Measurements from ENCODE around the gene UGCG.
"Not testable (repeated sequence)": the region's sequence is repeated elsewhere in the genome, so short reads cannot be mapped to it uniquely, and the experiment has no call there.

UGCG gene
- 44.2 to 94.2 (median 66.4) reads per million in 4 donors for total RNA-seq

- peak; percentile 75 to 86 (median 77) for DNase-seq
Measured at GRCh38 chr9:111895996-111896941, at the start of gene UGCG. Gene UGCG, plus strand, starts transcription at chr9:111896814. Its CDS starts 402 bp downstream, at chr9:111897216.

- no peak for DNase-seq
Measured at GRCh38 chr9:111851553-111851952, 45.1 kb upstream of the UGCG start.

- DNase-seq = no peak
Measured at GRCh38 chr9:111852291-111852690, 44.3 kb upstream of the UGCG start.

- no peak for DNase-seq
Measured at GRCh38 chr9:111853450-111853827, 43.2 kb upstream of the UGCG start.

GRCh38 chr9:111854799-111855198 lies 41.8 kb upstream of the UGCG start:
- no peak for DNase-seq

- no peak for DNase-seq
Measured at GRCh38 chr9:111857555-111858211, 38.9 kb upstream of the UGCG start.

- DNase-seq = no peak
Measured at GRCh38 chr9:111860443-111860842, 36.2 kb upstream of the UGCG start.

- DNase-seq = no peak
Measured at GRCh38 chr9:111863636-111864035, 33.0 kb upstream of the UGCG start.

- DNase-seq = peak in 1 of 5 donors; percentile 11
Measured at GRCh38 chr9:111866976-111867375, 29.6 kb upstream of the UGCG start.

GRCh38 chr9:111868475-111868874 lies 28.1 kb upstream of the UGCG start:
- DNase-seq = no peak

- DNase-seq = peak in 1 of 5 donors; percentile 3
Measured at GRCh38 chr9:111870774-111871498, 25.7 kb upstream of the UGCG start.

- DNase-seq = no peak
Measured at GRCh38 chr9:111871499-111871855, 25.1 kb upstream of the UGCG start.

- DNase-seq = no peak
Measured at GRCh38 chr9:111872886-111873285, 23.7 kb upstream of the UGCG start.

- DNase-seq = no peak
Measured at GRCh38 chr9:111873901-111874300, 22.7 kb upstream of the UGCG start.

- no peak for DNase-seq
Measured at GRCh38 chr9:111874500-111874899, 22.1 kb upstream of the UGCG start.

- DNase-seq = not testable (repeated sequence)
Measured at GRCh38 chr9:111875291-111875690, 21.3 kb upstream of the UGCG start.

- DNase-seq = not testable (repeated sequence)
Measured at GRCh38 chr9:111875691-111876090, 20.9 kb upstream of the UGCG start.

- no peak for DNase-seq
Measured at GRCh38 chr9:111876179-111876578, 20.4 kb upstream of the UGCG start.

GRCh38 chr9:111877420-111877819 lies 19.2 kb upstream of the UGCG start:
- no peak for DNase-seq

GRCh38 chr9:111878946-111879345 lies 17.7 kb upstream of the UGCG start:
- DNase-seq = no peak

GRCh38 chr9:111886983-111887718 lies 9.5 kb upstream of the UGCG start:
- DNase-seq = no peak

GRCh38 chr9:111890334-111890733 lies 6.3 kb upstream of the UGCG start:
- no peak for DNase-seq

- not testable (repeated sequence) for DNase-seq
Measured at GRCh38 chr9:111890867-111891266, 5.7 kb upstream of the UGCG start.

All from T-helper 1 cell (primary cell).